H9 (cell line): ENCODE results near the gene CLEC1A. TPM values are rescaled to one million over a fixed set of nuclear protein-coding genes. Genes with fewer than 3 reads are reported as not detected.
A peak's percentile ranks its signal among the peaks of the same experiment; 100 is the strongest.

Source experiments
- DNase-seq: peaks from one replicate; pipeline ENCODE4 v3.0.0-alpha.2; 2017
- H2AFZ ChIP-seq: one replicate; pipeline ENCODE4 v1.6.1; 2013; ENCODE audit warnings: mild to moderate bottlenecking, low read length, control low read depth, moderate library complexity
- H2AK5ac ChIP-seq: 2 replicates; pipeline ENCODE4 v1.6.1; 2013; ENCODE audit warnings: low read length, control low read depth, mixed read lengths; ENCODE audit not compliant: insufficient read length
- H2BK120ac ChIP-seq: one replicate; pipeline ENCODE4 v1.6.1; 2013; ENCODE audit warnings: low read depth, mild to moderate bottlenecking, low read length, control low read depth, inconsistent platforms; ENCODE audit not compliant: poor library complexity, severe bottlenecking
- H2BK12ac ChIP-seq: 2 replicates; pipeline ENCODE4 v1.6.1; 2013; ENCODE audit warnings: low read length, control low read depth, mixed read lengths, low read depth; ENCODE audit not compliant: insufficient read length
- H2BK15ac ChIP-seq: 2 replicates; pipeline ENCODE4 v1.6.1; 2013; ENCODE audit warnings: low read depth, low read length, control low read depth
- H2BK20ac ChIP-seq: one replicate; pipeline ENCODE4 v1.6.1; 2013; ENCODE audit warnings: low read depth, mild to moderate bottlenecking, low read length, control low read depth, inconsistent platforms; ENCODE audit not compliant: poor library complexity, severe bottlenecking
- H2BK5ac ChIP-seq: 2 replicates; pipeline ENCODE4 v1.6.1; 2013; ENCODE audit warnings: low read length, control low read depth, mixed read lengths; ENCODE audit not compliant: insufficient read length
- H3K14ac ChIP-seq: 2 replicates; pipeline ENCODE4 v1.6.1; 2013; ENCODE audit warnings: low read length, control low read depth; ENCODE audit not compliant: insufficient read depth
- H3K18ac ChIP-seq: 2 replicates; pipeline ENCODE4 v1.6.1; 2013; ENCODE audit warnings: low read depth, mild to moderate bottlenecking, mixed read lengths, low read length, control low read depth; ENCODE audit not compliant: insufficient read length
- H3K23ac ChIP-seq: 2 replicates; pipeline ENCODE4 v1.6.1; 2013; ENCODE audit warnings: low read length, control low read depth, mixed read lengths, low read depth; ENCODE audit not compliant: insufficient read length
- H3K23me2 ChIP-seq: 2 replicates; pipeline ENCODE4 v1.6.1; 2013; ENCODE audit warnings: low read depth, mild to moderate bottlenecking, mixed read lengths, low read length, control low read depth; ENCODE audit not compliant: insufficient read length, poor library complexity, severe bottlenecking
- H3K27ac ChIP-seq: 2 replicates; pipeline ENCODE4 v1.5.1; 2013; ENCODE audit warnings: low read length, control low read depth, mixed read lengths, low read depth; ENCODE audit not compliant: insufficient read length
- H3K27me3 ChIP-seq: 2 replicates; pipeline ENCODE4 v1.6.1; 2013; ENCODE audit warnings: low read length, control low read depth, inconsistent platforms; ENCODE audit not compliant: insufficient read depth
- H3K4ac ChIP-seq: 2 replicates; pipeline ENCODE4 v1.6.1; 2013; ENCODE audit warnings: low read depth, mild to moderate bottlenecking, control low read depth, inconsistent platforms, low read length, moderate library complexity
- H3K4me1 ChIP-seq: 2 replicates; pipeline ENCODE4 v1.6.1; 2013; ENCODE audit warnings: low read length, control low read depth, inconsistent platforms; ENCODE audit not compliant: insufficient read depth
- H3K4me2 ChIP-seq: 2 replicates; pipeline ENCODE4 v1.6.1; 2013; ENCODE audit warnings: low read length, control low read depth, mixed read lengths; ENCODE audit not compliant: insufficient read length, insufficient read depth
- H3K56ac ChIP-seq: 2 replicates; pipeline ENCODE4 v1.6.1; 2013; ENCODE audit warnings: low read depth, mild to moderate bottlenecking, mixed read lengths, low read length, control low read depth; ENCODE audit not compliant: insufficient read length
- H3K79me1 ChIP-seq: 2 replicates; pipeline ENCODE4 v1.6.1; 2013; ENCODE audit warnings: low read depth, mild to moderate bottlenecking, moderate library complexity, low read length, control low read depth, inconsistent platforms; ENCODE audit not compliant: insufficient read depth, poor library complexity, severe bottlenecking
- H3K79me2 ChIP-seq: 2 replicates; pipeline ENCODE4 v1.6.1; 2013; ENCODE audit warnings: low read length, control low read depth, inconsistent platforms; ENCODE audit not compliant: insufficient read depth
- H3K9ac ChIP-seq: 2 replicates; pipeline ENCODE4 v1.6.1; 2013; ENCODE audit warnings: low read length, control low read depth, mixed read lengths; ENCODE audit not compliant: insufficient read length; ENCODE audit errors: extremely low read depth
- H3K9me3 ChIP-seq: one replicate; pipeline ENCODE4 v1.6.1; 2013; ENCODE audit warnings: low read depth, low read length, inconsistent platforms; ENCODE audit not compliant: control insufficient read depth
- H3T11ph ChIP-seq: one replicate; pipeline ENCODE4 v1.6.1; 2013; ENCODE audit warnings: mild to moderate bottlenecking, low read length, control low read depth, inconsistent platforms
- H4K20me1 ChIP-seq: one replicate; pipeline ENCODE4 v1.6.1; 2013; ENCODE audit not compliant: control insufficient read depth, insufficient read length, insufficient read depth
- H4K5ac ChIP-seq: 2 replicates; pipeline ENCODE4 v1.6.1; 2013; ENCODE audit warnings: low read depth, mild to moderate bottlenecking, mixed read lengths, low read length, control low read depth; ENCODE audit not compliant: insufficient read length
- H4K8ac ChIP-seq: replicated peaks from 2 replicates; pipeline ENCODE4 v1.6.1; 2013; ENCODE audit warnings: low read length, control low read depth, mixed read lengths, low read depth; ENCODE audit not compliant: insufficient read length
- H4K91ac ChIP-seq: 2 replicates; pipeline ENCODE4 v1.6.1; 2013; ENCODE audit warnings: low read depth, mild to moderate bottlenecking, moderate library complexity, mixed read lengths, low read length, control low read depth; ENCODE audit not compliant: insufficient read length
- H3K27ac Mint-ChIP-seq, 3 experiments: 2 replicates in 2 of 3; 3 replicates in 1 of 3; pipeline ENCODE4 v1.8.0; 2020 to 2021; ENCODE audit warnings: mixed read lengths in 3 of 3, mild to moderate bottlenecking in 1 of 3, moderate library complexity in 1 of 3
- H3K27me3 Mint-ChIP-seq: 2 replicates; pipeline ENCODE4 v1.8.0; 2021; ENCODE audit warnings: low read depth, mild to moderate bottlenecking, moderate library complexity, mixed read lengths
- H3K36me3 Mint-ChIP-seq, 3 experiments: 2 replicates in 2 of 3; 3 replicates in 1 of 3; pipeline ENCODE4 v1.8.0; 2020 to 2021; ENCODE audit warnings: low read depth in 3 of 3, mixed read lengths in 3 of 3; ENCODE audit not compliant: insufficient read depth in 1 of 3
- H3K4me1 Mint-ChIP-seq, 2 experiments: 2 replicates each; pipeline ENCODE4 v1.8.0; 2020; ENCODE audit warnings: mixed read lengths in 2 of 2
- H3K4me3 Mint-ChIP-seq, 2 experiments: 2 replicates in 1 of 2; 3 replicates in 1 of 2; pipeline ENCODE4 v1.8.0; 2020 to 2021; ENCODE audit warnings: mild to moderate bottlenecking in 2 of 2, mixed read lengths in 2 of 2, moderate library complexity in 1 of 2
- H3K9me3 Mint-ChIP-seq, 2 experiments: 2 replicates in 1 of 2; 3 replicates in 1 of 2; pipeline ENCODE4 v1.8.0; 2020; ENCODE audit warnings: mild to moderate bottlenecking in 2 of 2, mixed read lengths in 2 of 2, moderate library complexity in 1 of 2
- WGBS: extraction: QIAGEN DNeasy Blood & Tissue Kit; methylation state at CpG from one replicate; pipeline ENCODE4 v1.1.7; 2013; ENCODE audit warnings: missing lambda C conversion rate, low lambda C conversion rate, mixed read lengths; ENCODE audit not compliant: insufficient read length; ENCODE audit errors: extremely low coverage; 5-methylcytosine and 5-hydroxymethylcytosine counted together
- total RNA-seq: library from RNA; stranded (reverse); gene quantifications from 2 replicates; pipeline ENCODE4 v1.2.1, GENCODE V29; 2021
- TF ChIP-seq, protein P1 (sequence below): fragments of 200-600 bp; sonication (generic); conservative IDR thresholded peaks from 3 replicates; pipeline ENCODE4 v1.8.0; 2021; ENCODE audit warnings: antibody characterized with exemption, mild to moderate bottlenecking

CLEC1A gene
- total RNA-seq, 1 experiment from 2014 or later = not detected

DNA sequence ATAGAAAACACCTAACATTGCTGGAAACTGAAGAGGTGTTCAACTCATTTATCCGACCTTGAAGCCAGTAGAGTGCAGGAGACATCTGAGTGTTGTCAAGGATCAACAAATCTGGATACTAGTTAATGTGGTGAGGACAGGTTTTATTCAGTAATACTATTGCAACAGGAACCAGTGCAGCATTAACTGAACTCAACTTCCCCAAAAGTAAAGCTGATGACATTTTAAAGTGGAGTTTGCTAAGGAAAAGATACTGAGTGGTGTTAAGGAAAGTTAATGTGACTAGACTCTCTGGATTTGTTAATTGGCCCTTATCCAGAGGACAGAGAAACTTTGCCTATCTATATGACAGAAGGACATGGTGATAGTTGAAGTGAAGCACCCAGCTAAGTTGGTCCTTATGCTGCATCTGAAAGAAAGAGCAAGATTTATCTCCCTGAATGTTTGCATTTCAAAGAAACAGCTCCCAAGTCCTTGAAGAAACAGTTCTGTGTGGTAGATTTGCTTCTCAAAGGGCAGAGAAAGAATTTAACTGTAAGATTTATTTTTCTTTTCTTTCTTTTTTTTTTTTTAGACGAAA is 32.4 kb upstream of the CLEC1A start:
- no peak overlapping the region for H3K18ac ChIP-seq
- H3K56ac ChIP-seq = no peak overlapping the region
- no peaks in the 10 kb centered on the region for H3K27me3 ChIP-seq
- no peak overlapping the region for H3K4ac ChIP-seq
- no peak overlapping the region for H4K91ac ChIP-seq
- no peaks in the 10 kb centered on the region for H3K79me2 ChIP-seq
- TF ChIP-seq, protein P1, sequence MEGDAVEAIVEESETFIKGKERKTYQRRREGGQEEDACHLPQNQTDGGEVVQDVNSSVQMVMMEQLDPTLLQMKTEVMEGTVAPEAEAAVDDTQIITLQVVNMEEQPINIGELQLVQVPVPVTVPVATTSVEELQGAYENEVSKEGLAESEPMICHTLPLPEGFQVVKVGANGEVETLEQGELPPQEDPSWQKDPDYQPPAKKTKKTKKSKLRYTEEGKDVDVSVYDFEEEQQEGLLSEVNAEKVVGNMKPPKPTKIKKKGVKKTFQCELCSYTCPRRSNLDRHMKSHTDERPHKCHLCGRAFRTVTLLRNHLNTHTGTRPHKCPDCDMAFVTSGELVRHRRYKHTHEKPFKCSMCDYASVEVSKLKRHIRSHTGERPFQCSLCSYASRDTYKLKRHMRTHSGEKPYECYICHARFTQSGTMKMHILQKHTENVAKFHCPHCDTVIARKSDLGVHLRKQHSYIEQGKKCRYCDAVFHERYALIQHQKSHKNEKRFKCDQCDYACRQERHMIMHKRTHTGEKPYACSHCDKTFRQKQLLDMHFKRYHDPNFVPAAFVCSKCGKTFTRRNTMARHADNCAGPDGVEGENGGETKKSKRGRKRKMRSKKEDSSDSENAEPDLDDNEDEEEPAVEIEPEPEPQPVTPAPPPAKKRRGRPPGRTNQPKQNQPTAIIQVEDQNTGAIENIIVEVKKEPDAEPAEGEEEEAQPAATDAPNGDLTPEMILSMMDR = no peak
- H3K36me3 Mint-ChIP-seq = no peaks in the 10 kb centered on the region
- no peak for DNase-seq
- H2BK120ac ChIP-seq = no peak overlapping the region
- no peaks in the 10 kb centered on the region for H3K79me1 ChIP-seq
- H2BK15ac ChIP-seq = no peak overlapping the region
- no peak overlapping the region for H3K23ac ChIP-seq
- peaks cover 45 to 51% of the 10 kb centered on the region in 2 experiments for H3K4me1 Mint-ChIP-seq
- no peak overlapping the region for H2BK12ac ChIP-seq
- no peak overlapping the region for H4K8ac ChIP-seq
- H3K9me3 ChIP-seq = no peaks in the 10 kb centered on the region
- H3K4me1 ChIP-seq = peaks cover 9% of the 10 kb centered on the region
- no peak overlapping the region for H2BK5ac ChIP-seq
- H3K4me2 ChIP-seq = no peak overlapping the region
- no peaks in the 10 kb centered on the region for H4K20me1 ChIP-seq
- H3K27ac ChIP-seq = no peak overlapping the region
- no peak overlapping the region for H2AK5ac ChIP-seq
- no peaks in the 10 kb centered on the region for H3K27me3 Mint-ChIP-seq
- no peak overlapping the region for H2BK20ac ChIP-seq
- no peak overlapping the region for H3K14ac ChIP-seq
- H3K9ac ChIP-seq = no peak overlapping the region
- WGBS = no CpG with 5 or more reads among the region's 2 CpGs
- H3K27ac Mint-ChIP-seq = peak overlapping the region in 2 of 3 experiments; percentile 62 to 69; a peak in 4 of 7 replicates
- H3K9me3 Mint-ChIP-seq = no peaks in the 10 kb centered on the region
- no peak overlapping the region for H2AFZ ChIP-seq
- no peaks in the 10 kb centered on the region for H3K23me2 ChIP-seq
- no peak overlapping the region for H3T11ph ChIP-seq
- H4K5ac ChIP-seq = no peak overlapping the region
- no peak overlapping the region for H3K4me3 Mint-ChIP-seq
